ENCODE data around the gene AATF. TPM values are rescaled to one million over a fixed set of nuclear protein-coding genes. Genes with fewer than 3 reads are reported as not detected.

AATF gene
- total RNA-seq, 5 donors from 2014 or later (not counting 1 experiment from before 2014, with no cell fraction given): 52.5 to 65.0 (median 59.7) TPM

GRCh38 chr17:37100231-37100630 is 151.5 kb downstream of the AATF start:
- H3K9me3 ChIP-seq: no peaks in the 10 kb centered on the region
- H3K4me1 ChIP-seq (ENCODE audit: control insufficient read depth in 1 of 2, extremely low read depth in 1 of 2, insufficient read depth in 2 of 2, low read length in 2 of 2): no peaks in the 10 kb centered on the region
- WGBS (ENCODE audit: insufficient coverage): 94% methylated on average over 2 of the region's 4 CpGs
- no peak overlapping the region for H3K4me3 Mint-ChIP-seq
- DNase-seq (no peak), ATAC-seq (replicated peaks in 1 of 4) (no peak)
- H3K4me1 Mint-ChIP-seq: no peaks in the 10 kb centered on the region
- CTCF ChIA-PET: no interaction called here
- H3K36me3 Mint-ChIP-seq: peaks cover 29% of the 10 kb centered on the region
- H3K27me3 Mint-ChIP-seq: no peaks in the 10 kb centered on the region
- POLR2A ChIA-PET: no interaction called here
- peaks cover 11 to 30% of the 10 kb centered on the region in 2 donors for H3K36me3 ChIP-seq (ENCODE audit: control insufficient read depth in 2 of 2, extremely low read depth in 1 of 2, insufficient read depth in 1 of 2, low read length in 1 of 2)
- no peak overlapping the region for H3K27ac Mint-ChIP-seq
- no peak overlapping the region for H3K27ac ChIP-seq (ENCODE audit: low read length)
- H3K27me3 ChIP-seq (replicated peaks in 1 of 2; ENCODE audit: control insufficient read depth in 2 of 2, extremely low read depth in 1 of 2, insufficient read depth in 2 of 2, low read length in 1 of 2): no peaks in the 10 kb centered on the region
- H3K9me3 Mint-ChIP-seq: no peaks in the 10 kb centered on the region
- no peak overlapping the region for H3K4me3 ChIP-seq (ENCODE audit: control insufficient read depth in 1 of 2, extremely low read depth in 1 of 2, low read length in 1 of 2)

DNA sequence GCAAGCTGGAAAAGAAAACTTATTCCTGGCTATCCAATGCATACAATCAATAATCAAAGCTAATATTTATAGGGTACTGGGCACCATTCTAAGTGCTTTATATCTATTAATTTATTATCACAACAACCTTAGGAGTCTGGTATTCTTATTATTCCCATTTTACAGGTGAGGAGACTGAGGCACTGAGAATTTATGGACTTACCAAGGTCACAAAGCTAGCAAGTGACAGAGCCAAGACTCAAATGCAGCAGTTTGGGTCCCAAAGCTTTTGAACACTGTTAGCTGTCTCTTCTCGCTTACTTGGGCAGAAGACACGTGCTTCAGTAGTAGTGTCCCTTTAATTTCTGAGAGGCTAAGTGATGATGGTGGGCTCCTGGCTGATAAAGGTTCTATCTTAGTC is 152.6 kb downstream of the AATF start:
- Mint-ChIP-seq H3K4me1 (no peaks in the 10 kb centered on the region), H3K27me3 (no peaks in the 10 kb centered on the region), H3K36me3 (peaks cover 23% of the 10 kb centered on the region), H3K27ac (no peak overlapping the region), H3K9me3 (no peaks in the 10 kb centered on the region), H3K4me3 (no peak overlapping the region)
- H3K36me3 ChIP-seq (ENCODE audit: control insufficient read depth in 2 of 2, extremely low read depth in 1 of 2, insufficient read depth in 1 of 2, low read length in 1 of 2): peaks cover 4 to 24% of the 10 kb centered on the region in 2 donors
- no peak for ATAC-seq (replicated peaks in 1 of 4)
- ChIA-PET POLR2A (no interaction called here), CTCF (no interaction called here)
- no peak for DNase-seq
- H3K4me3 ChIP-seq (ENCODE audit: control insufficient read depth in 1 of 2, extremely low read depth in 1 of 2, low read length in 1 of 2): no peak overlapping the region
- no peak overlapping the region for H3K27ac ChIP-seq (ENCODE audit: low read length)
- H3K4me1 ChIP-seq (ENCODE audit: control insufficient read depth in 1 of 2, extremely low read depth in 1 of 2, insufficient read depth in 2 of 2, low read length in 2 of 2): no peaks in the 10 kb centered on the region
- no peaks in the 10 kb centered on the region for H3K27me3 ChIP-seq (replicated peaks in 1 of 2; ENCODE audit: control insufficient read depth in 2 of 2, extremely low read depth in 1 of 2, insufficient read depth in 2 of 2, low read length in 1 of 2)
- no CpG with 5 or more reads among the region's 2 CpGs for WGBS (ENCODE audit: insufficient coverage)
- H3K9me3 ChIP-seq: no peaks in the 10 kb centered on the region

DNA sequence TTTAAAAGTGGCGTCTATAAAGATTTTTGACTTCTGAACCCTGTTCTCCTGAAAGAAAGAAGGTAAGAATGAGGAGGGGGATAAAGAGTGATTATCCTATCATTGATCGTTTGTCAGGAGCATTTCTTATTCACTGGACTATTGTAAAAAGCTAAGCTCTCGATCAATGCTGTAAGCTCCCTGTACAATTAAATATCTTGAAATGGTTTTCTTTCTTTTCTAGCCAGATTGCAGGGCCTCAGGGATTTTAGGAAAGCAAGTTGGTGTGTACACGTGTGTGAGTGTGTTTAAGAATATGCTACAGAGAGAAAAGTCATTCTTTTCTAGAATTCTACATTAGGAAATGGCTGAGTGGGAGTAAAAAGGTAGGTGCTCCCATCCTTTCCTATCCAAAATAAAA is 154.5 kb downstream of the AATF start:
- Histone ChIP-seq H3K27ac (ENCODE audit: low read length) (no peak overlapping the region), H3K4me1 (ENCODE audit: control insufficient read depth in 1 of 2, extremely low read depth in 1 of 2, insufficient read depth in 2 of 2, low read length in 2 of 2) (no peaks in the 10 kb centered on the region), H3K4me3 (ENCODE audit: control insufficient read depth in 1 of 2, extremely low read depth in 1 of 2, low read length in 1 of 2) (no peak overlapping the region), H3K27me3 (replicated peaks in 1 of 2; ENCODE audit: control insufficient read depth in 2 of 2, extremely low read depth in 1 of 2, insufficient read depth in 2 of 2, low read length in 1 of 2) (no peaks in the 10 kb centered on the region), H3K36me3 (ENCODE audit: control insufficient read depth in 2 of 2, extremely low read depth in 1 of 2, insufficient read depth in 1 of 2, low read length in 1 of 2) (peaks cover 0 to 8% of the 10 kb centered on the region in 2 donors), H3K9me3 (no peaks in the 10 kb centered on the region)
- Mint-ChIP-seq H3K36me3 (peaks cover 12% of the 10 kb centered on the region), H3K9me3 (no peaks in the 10 kb centered on the region), H3K27me3 (no peaks in the 10 kb centered on the region), H3K4me3 (no peak overlapping the region), H3K27ac (no peak overlapping the region), H3K4me1 (no peaks in the 10 kb centered on the region)
- CTCF ChIA-PET: no interaction called here
- no peak for DNase-seq
- POLR2A ChIA-PET: no interaction called here
- no peak for ATAC-seq (replicated peaks in 1 of 4)
- 100% methylated on average over 1 of the region's 4 CpGs for WGBS (ENCODE audit: insufficient coverage)

DNA sequence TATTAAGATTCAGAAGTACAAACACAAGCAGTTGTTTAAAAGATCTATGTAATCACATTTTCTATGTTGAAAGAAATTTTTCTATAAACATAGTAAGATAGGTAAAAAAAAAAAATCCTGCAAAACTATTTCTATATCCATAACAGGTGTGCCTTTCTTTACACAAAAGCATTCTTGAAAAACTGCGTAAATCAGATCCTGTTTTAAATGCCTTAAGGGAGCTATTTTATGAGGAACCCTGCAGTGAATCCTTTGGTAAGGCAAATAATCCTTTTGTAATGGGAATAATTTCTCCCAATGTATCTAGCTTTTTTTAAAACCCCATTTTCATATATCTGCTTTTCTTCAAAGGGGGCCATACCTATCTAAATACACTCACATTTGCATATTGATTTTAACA is 157.3 kb downstream of the AATF start:
- Histone ChIP-seq H3K36me3 (ENCODE audit: control insufficient read depth in 2 of 2, extremely low read depth in 1 of 2, insufficient read depth in 1 of 2, low read length in 1 of 2) (peaks cover 6 to 15% of the 10 kb centered on the region in 2 donors), H3K27ac (ENCODE audit: low read length) (no peak overlapping the region), H3K4me3 (ENCODE audit: control insufficient read depth in 1 of 2, extremely low read depth in 1 of 2, low read length in 1 of 2) (no peak overlapping the region), H3K27me3 (replicated peaks in 1 of 2; ENCODE audit: control insufficient read depth in 2 of 2, extremely low read depth in 1 of 2, insufficient read depth in 2 of 2, low read length in 1 of 2) (no peaks in the 10 kb centered on the region), H3K4me1 (ENCODE audit: control insufficient read depth in 1 of 2, extremely low read depth in 1 of 2, insufficient read depth in 2 of 2, low read length in 2 of 2) (no peaks in the 10 kb centered on the region), H3K9me3 (no peaks in the 10 kb centered on the region)
- no CpG with 5 or more reads among the region's 1 CpG for WGBS (ENCODE audit: insufficient coverage)
- H3K4me1 Mint-ChIP-seq: no peaks in the 10 kb centered on the region
- no peak overlapping the region for H3K4me3 Mint-ChIP-seq
- H3K27me3 Mint-ChIP-seq: no peaks in the 10 kb centered on the region
- H3K9me3 Mint-ChIP-seq: no peaks in the 10 kb centered on the region
- no peak for ATAC-seq (replicated peaks in 1 of 4)
- DNase-seq: no peak
- peaks cover 31% of the 10 kb centered on the region for H3K36me3 Mint-ChIP-seq
- CTCF ChIA-PET: no interaction called here
- H3K27ac Mint-ChIP-seq: no peak overlapping the region
- POLR2A ChIA-PET: no interaction called here

Other genes with a start within 250 kb of the AATF start
- not detected for gene LHX1, start 11.5 kb upstream of the AATF start, total RNA-seq

Data from T-cell (primary cell).